Measurements from ENCODE around the gene DNM2.

DNM2 gene

DNA sequence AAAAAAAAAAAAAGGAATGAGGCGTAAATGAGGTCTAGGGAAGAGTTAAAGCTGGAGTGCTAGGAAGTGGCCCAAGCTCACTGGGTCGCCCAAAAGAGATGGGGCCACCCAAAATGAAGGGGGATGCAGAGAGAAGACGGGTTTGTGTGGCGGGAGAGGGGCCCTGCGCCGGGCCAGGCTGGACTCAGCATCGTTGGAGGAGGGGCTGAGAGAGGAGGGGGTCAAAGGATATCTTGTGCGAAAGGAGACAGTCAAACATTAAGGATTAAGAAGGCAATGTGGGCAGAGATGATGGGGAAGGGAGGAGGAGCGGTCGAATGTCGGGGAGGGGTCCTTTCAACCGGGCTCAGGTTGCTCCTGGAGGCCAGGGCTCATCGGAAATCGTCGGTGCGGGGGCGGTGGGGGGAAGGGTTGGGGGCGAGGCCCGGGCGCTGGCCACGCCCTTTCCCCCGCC lies 152.6 kb downstream of the DNM2 start:
- H3K36me3 ChIP-seq (ENCODE audit: control insufficient read depth in 1 of 2, insufficient read depth in 2 of 2, low read depth in 1 of 2, low read length in 2 of 2), result no peaks in the 10 kb centered on the region
- peaks cover 6% of the 10 kb centered on the region for H3K79me1 ChIP-seq (replicated peaks; ENCODE audit: low read length, poor library complexity, severe bottlenecking)
- peak overlapping the region; percentile 86 for H2BK120ac ChIP-seq (ENCODE audit: low read depth, low read length)
- peak overlapping the region; percentile 90 for H4K91ac ChIP-seq (ENCODE audit: low read length)
- H3K27ac ChIP-seq (ENCODE audit: low read length, poor library complexity, severe bottlenecking), result peak overlapping the region; percentile 77
- no peak overlapping the region for H3K23ac ChIP-seq (ENCODE audit: low read length in 2 of 2)
- peak overlapping the region; percentile 81 for H3K9ac ChIP-seq (ENCODE audit: low read length)
- peak overlapping the region; percentile 99 for H4K8ac ChIP-seq (ENCODE audit: low read length)
- H3K4me1 ChIP-seq (ENCODE audit: control insufficient read depth, insufficient read depth, low read depth, low read length), result peaks cover 7% of the 10 kb centered on the region
- H3K18ac ChIP-seq (ENCODE audit: low read depth in 1 of 2, low read length in 2 of 2), result peak overlapping the region; percentile 71 to 96
- WGBS, result 6% methylated on average over 14 of the region's 22 CpGs
- no peaks in the 10 kb centered on the region for H3K9me3 ChIP-seq (ENCODE audit: control insufficient read depth, low read length)
- H3K4me3 ChIP-seq (ENCODE audit: insufficient read depth in 1 of 2, low read depth in 1 of 2, low read length in 2 of 2), result peak overlapping the region; percentile 40 to 75
- H2BK12ac ChIP-seq (ENCODE audit: low read length in 2 of 2), result peak overlapping the region in 1 of 2 experiments; percentile 83
- DNase-seq, result no peak
- H3K4ac ChIP-seq (ENCODE audit: low read depth in 1 of 2, low read length in 2 of 2), result peak overlapping the region in 1 of 2 experiments; percentile 94
- H3K27me3 ChIP-seq (ENCODE audit: control insufficient read depth in 1 of 2, insufficient read depth in 1 of 2, low read length in 2 of 2), result no peaks in the 10 kb centered on the region
- H3K4me2 ChIP-seq (ENCODE audit: low read length, poor library complexity, severe bottlenecking), result peak overlapping the region; percentile 95
- peak overlapping the region; percentile 87 for H2BK15ac ChIP-seq (ENCODE audit: low read depth, poor library complexity, severe bottlenecking)
- peak overlapping the region in 1 of 2 experiments; percentile 89 for H3K14ac ChIP-seq (ENCODE audit: low read length in 2 of 2)
- peak overlapping the region; percentile 89 for H2AFZ ChIP-seq (ENCODE audit: low read depth, low read length)
- H2BK5ac ChIP-seq (ENCODE audit: low read depth, low read length, poor library complexity, severe bottlenecking), result peak overlapping the region; percentile 3
- no peak overlapping the region for H2AK5ac ChIP-seq (ENCODE audit: low read length, severe bottlenecking)

DNA sequence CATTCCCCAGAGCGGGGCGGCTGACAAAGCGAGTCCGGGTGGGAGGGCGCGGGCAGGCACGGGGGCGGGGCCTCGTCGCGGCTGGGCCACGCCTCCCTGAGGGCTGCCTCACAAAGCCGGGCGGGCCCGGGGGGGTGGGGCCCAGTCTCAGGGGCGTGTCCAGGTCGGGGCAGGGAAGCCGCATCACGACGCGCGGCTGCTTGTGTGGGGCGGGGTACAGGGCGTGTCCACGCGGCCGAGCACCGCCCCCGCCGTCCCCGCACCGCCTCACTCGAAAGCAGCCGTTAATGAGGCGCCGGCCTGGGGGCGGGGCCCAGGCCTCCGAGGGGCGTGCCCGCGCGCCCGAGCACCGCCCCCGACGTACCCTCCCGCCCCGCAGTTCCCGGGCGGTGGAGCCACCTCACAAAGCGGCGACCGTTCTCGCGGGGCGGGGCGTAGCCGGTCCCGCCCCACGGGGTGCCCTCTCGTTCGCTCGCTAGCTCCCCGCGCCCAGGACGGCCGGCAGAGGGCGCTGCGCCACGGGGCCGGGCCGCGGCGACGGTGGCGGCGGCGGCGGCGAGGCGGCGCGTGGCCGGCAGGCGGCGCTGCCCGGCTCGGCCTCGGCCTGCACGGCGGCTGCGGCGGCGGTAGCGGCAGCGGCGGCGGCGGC lies 153.2 kb downstream of the DNM2 start, which contains the start of gene CARM1:
TSS of gene CARM1 (plus strand) at position 599 of the 649 bp plus-strand sequence. CDS start 150 bp downstream, outside the sequence.
- Histone ChIP-seq H3K23ac (ENCODE audit: low read length in 2 of 2) (peak within 1 kb of the TSS in 1 of 2 experiments; percentile 96), H3K9ac (ENCODE audit: low read length) (peak within 1 kb of the TSS; percentile 90), H3K79me1 (replicated peaks; ENCODE audit: low read length, poor library complexity, severe bottlenecking) (peaks cover 6% of the 10 kb centered on the region), H3K18ac (ENCODE audit: low read depth in 1 of 2, low read length in 2 of 2) (peak within 1 kb of the TSS; percentile 93 to 100), H2BK5ac (ENCODE audit: low read depth, low read length, poor library complexity, severe bottlenecking) (peak within 1 kb of the TSS; percentile 80), H3K4me1 (ENCODE audit: control insufficient read depth, insufficient read depth, low read depth, low read length) (peaks cover 7% of the 10 kb centered on the region), H3K36me3 (ENCODE audit: control insufficient read depth in 1 of 2, insufficient read depth in 2 of 2, low read depth in 1 of 2, low read length in 2 of 2) (no peaks in the 10 kb centered on the region), H2AFZ (ENCODE audit: low read depth, low read length) (peak within 1 kb of the TSS; percentile 90), H3K27ac (ENCODE audit: low read length, poor library complexity, severe bottlenecking) (peak within 1 kb of the TSS; percentile 77), H4K91ac (ENCODE audit: low read length) (peak within 1 kb of the TSS; percentile 90), H4K8ac (ENCODE audit: low read length) (peak within 1 kb of the TSS; percentile 99), H3K14ac (ENCODE audit: low read length in 2 of 2) (peak within 1 kb of the TSS in 1 of 2 experiments; percentile 100), H3K4me3 (ENCODE audit: insufficient read depth in 1 of 2, low read depth in 1 of 2, low read length in 2 of 2) (peak within 1 kb of the TSS; percentile 86 to 97), H3K4ac (ENCODE audit: low read depth in 1 of 2, low read length in 2 of 2) (peak within 1 kb of the TSS; percentile 47 to 98), H2BK120ac (ENCODE audit: low read depth, low read length) (peak within 1 kb of the TSS; percentile 91), H3K9me3 (ENCODE audit: control insufficient read depth, low read length) (no peaks in the 10 kb centered on the region), H2BK15ac (ENCODE audit: low read depth, poor library complexity, severe bottlenecking) (peak within 1 kb of the TSS; percentile 89), H2BK12ac (ENCODE audit: low read length in 2 of 2) (peak within 1 kb of the TSS; percentile 52 to 83), H3K4me2 (ENCODE audit: low read length, poor library complexity, severe bottlenecking) (peak within 1 kb of the TSS; percentile 95), H3K27me3 (ENCODE audit: control insufficient read depth in 1 of 2, insufficient read depth in 1 of 2, low read length in 2 of 2) (no peaks in the 10 kb centered on the region), H2AK5ac (ENCODE audit: low read length, severe bottlenecking) (no peak within 1 kb of the TSS)
- DNase-seq, result peak; percentile 96
- under 1% methylated on average over 33 of the region's 99 CpGs for WGBS

DNA sequence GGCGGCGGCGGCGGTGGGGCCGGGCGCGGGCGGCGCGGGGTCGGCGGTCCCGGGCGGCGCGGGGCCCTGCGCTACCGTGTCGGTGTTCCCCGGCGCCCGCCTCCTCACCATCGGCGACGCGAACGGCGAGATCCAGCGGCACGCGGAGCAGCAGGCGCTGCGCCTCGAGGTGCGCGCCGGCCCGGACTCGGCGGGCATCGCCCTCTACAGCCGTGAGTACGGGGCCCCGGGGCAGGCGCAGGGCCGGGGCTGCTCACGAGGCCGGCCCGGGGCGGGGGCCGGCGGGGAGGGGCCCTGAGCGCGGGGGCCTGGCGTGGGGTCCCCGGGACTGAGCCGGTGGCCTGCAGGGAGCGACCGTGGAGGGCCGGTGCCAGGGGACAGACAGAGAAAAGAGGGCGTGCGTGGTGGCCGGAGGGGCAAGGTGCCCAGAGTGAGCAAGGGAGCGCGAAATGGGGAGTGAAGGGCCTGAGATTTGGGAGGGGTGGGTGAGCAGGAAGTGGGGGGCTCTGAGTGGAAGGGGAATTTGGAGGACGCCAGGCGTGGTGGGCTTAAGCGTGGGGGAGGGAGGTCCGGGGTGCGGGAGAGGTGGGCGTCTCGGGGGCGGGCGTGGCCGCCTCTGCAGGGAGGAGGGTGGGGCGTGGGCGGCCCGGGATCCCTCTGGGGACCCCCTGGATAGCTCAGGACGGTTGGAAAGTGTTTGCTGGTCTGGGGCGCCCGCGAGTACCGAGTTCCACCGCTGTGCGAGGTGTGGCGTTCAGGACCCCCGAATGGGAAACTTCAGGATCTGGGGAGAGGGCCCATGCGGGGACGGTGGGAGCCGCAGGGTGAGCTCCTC lies 154.0 kb downstream of the DNM2 start:
- peak overlapping the region; percentile 90 for H2AFZ ChIP-seq (ENCODE audit: low read depth, low read length)
- H2BK15ac ChIP-seq (ENCODE audit: low read depth, poor library complexity, severe bottlenecking), result peak overlapping the region; percentile 89
- peak overlapping the region in 1 of 2 experiments; percentile 100 for H3K14ac ChIP-seq (ENCODE audit: low read length in 2 of 2)
- H4K8ac ChIP-seq (ENCODE audit: low read length), result peak overlapping the region; percentile 93
- peak overlapping the region; percentile 92 for H3K4me2 ChIP-seq (ENCODE audit: low read length, poor library complexity, severe bottlenecking)
- H3K9ac ChIP-seq (ENCODE audit: low read length), result peak overlapping the region; percentile 90
- no peak overlapping the region for H2AK5ac ChIP-seq (ENCODE audit: low read length, severe bottlenecking)
- peak overlapping the region; percentile 91 for H2BK120ac ChIP-seq (ENCODE audit: low read depth, low read length)
- H3K4ac ChIP-seq (ENCODE audit: low read depth in 1 of 2, low read length in 2 of 2), result peak overlapping the region; percentile 47 to 98
- H2BK5ac ChIP-seq (ENCODE audit: low read depth, low read length, poor library complexity, severe bottlenecking), result peak overlapping the region; percentile 80
- DNase-seq, result peak; percentile 41
- peaks cover 0 to 4% of the 10 kb centered on the region in 2 experiments for H3K36me3 ChIP-seq (ENCODE audit: control insufficient read depth in 1 of 2, insufficient read depth in 2 of 2, low read depth in 1 of 2, low read length in 2 of 2)
- H3K4me1 ChIP-seq (ENCODE audit: control insufficient read depth, insufficient read depth, low read depth, low read length), result peaks cover 9% of the 10 kb centered on the region
- no peaks in the 10 kb centered on the region for H3K9me3 ChIP-seq (ENCODE audit: control insufficient read depth, low read length)
- H3K27me3 ChIP-seq (ENCODE audit: control insufficient read depth in 1 of 2, insufficient read depth in 1 of 2, low read length in 2 of 2), result no peaks in the 10 kb centered on the region
- H3K79me1 ChIP-seq (replicated peaks; ENCODE audit: low read length, poor library complexity, severe bottlenecking), result peaks cover 11% of the 10 kb centered on the region
- WGBS, result under 1% methylated on average over 58 of the region's 90 CpGs
- H3K27ac ChIP-seq (ENCODE audit: low read length, poor library complexity, severe bottlenecking), result peak overlapping the region; percentile 56
- H2BK12ac ChIP-seq (ENCODE audit: low read length in 2 of 2), result peak overlapping the region; percentile 42 to 52
- peak overlapping the region in 1 of 2 experiments; percentile 96 for H3K23ac ChIP-seq (ENCODE audit: low read length in 2 of 2)
- H3K4me3 ChIP-seq (ENCODE audit: insufficient read depth in 1 of 2, low read depth in 1 of 2, low read length in 2 of 2), result peak overlapping the region; percentile 86 to 97
- peak overlapping the region; percentile 67 for H4K91ac ChIP-seq (ENCODE audit: low read length)
- peak overlapping the region; percentile 93 to 100 for H3K18ac ChIP-seq (ENCODE audit: low read depth in 1 of 2, low read length in 2 of 2)
